Activated T-helper 2 cell treated with anti-CD3 and anti-CD28 coated beads, Interferon-gamma antibody, Interleukin-2, Interleukin-4, amounts not matched to agents 10 μg/mL and 5 μg/mL and 100 μg/mL, durations not matched to agents 14 hours and 24 hours and 36 hours (primary cell): Measurements from ENCODE around the gene ADIPOR2. TPM values are rescaled to one million over a fixed set of nuclear protein-coding genes. Genes with fewer than 3 reads are reported as not detected.

Source experiments
- DNase-seq: peaks from one replicate; pipeline ENCODE4 v3.0.0; 2021; ENCODE audit warnings: low spot score
- H3K27ac Mint-ChIP-seq: one replicate; pipeline ENCODE4 v1.8.0; 2021; ENCODE audit warnings: mixed read lengths
- H3K27me3 Mint-ChIP-seq: one replicate; pipeline ENCODE4 v1.8.0; 2021; ENCODE audit warnings: low read depth, mixed read lengths
- H3K36me3 Mint-ChIP-seq: one replicate; pipeline ENCODE4 v1.8.0; 2021; ENCODE audit warnings: low read depth, mixed read lengths
- H3K4me1 Mint-ChIP-seq: one replicate; pipeline ENCODE4 v1.8.0; 2021; ENCODE audit warnings: low read depth, mixed read lengths
- H3K4me3 Mint-ChIP-seq: one replicate; pipeline ENCODE4 v1.8.0; 2021; ENCODE audit warnings: low read depth, mild to moderate bottlenecking, moderate library complexity, mixed read lengths
- H3K9me3 Mint-ChIP-seq: one replicate; pipeline ENCODE4 v1.8.0; 2021; ENCODE audit warnings: mixed read lengths
- intact Hi-C: fragments of 100-400 bp; cut with micrococcal nuclease; formaldehyde crosslinking; loops from one replicate; pipeline ENCODE4 v1.15.1; 2023
- total RNA-seq: library from RNA; stranded (reverse); gene quantifications from 2 replicates; pipeline ENCODE4 v1.2.3, GENCODE V29; 2022

The ADIPOR2 gene
- total RNA-seq, 1 donor from 2014 or later: 81.0 TPM

GRCh38 chr12:1797011-1797901 is 106.4 kb downstream of the ADIPOR2 start:
- H3K27me3 Mint-ChIP-seq: no peaks in the 10 kb centered on the region
- intact Hi-C loops: loop anchor here (2.0 kb wide), 2 partner anchors 196 to 238 kb away; no protein-coding TSS in a partner anchor
- H3K4me3 Mint-ChIP-seq: peak overlapping the region; percentile 79
- peak; percentile 47 for DNase-seq
- H3K36me3 Mint-ChIP-seq: no peaks in the 10 kb centered on the region
- H3K4me1 Mint-ChIP-seq: peaks cover 5% of the 10 kb centered on the region
- H3K27ac Mint-ChIP-seq: peak overlapping the region; percentile 71
- no peaks in the 10 kb centered on the region for H3K9me3 Mint-ChIP-seq

GRCh38 chr12:1797991-1798640 is 107.2 kb downstream of the ADIPOR2 start:
- Mint-ChIP-seq H3K4me3 (peak overlapping the region; percentile 79), H3K4me1 (peaks cover 5% of the 10 kb centered on the region), H3K27me3 (no peaks in the 10 kb centered on the region), H3K9me3 (no peaks in the 10 kb centered on the region), H3K36me3 (no peaks in the 10 kb centered on the region), H3K27ac (no peak overlapping the region)
- DNase-seq: peak; percentile 8
- intact Hi-C loops: loop anchor here (2.0 kb wide), 2 partner anchors 195 to 237 kb away; no protein-coding TSS in a partner anchor

GRCh38 chr12:1798641-1799020 is 107.8 kb downstream of the ADIPOR2 start:
- no peaks in the 10 kb centered on the region for H3K27me3 Mint-ChIP-seq
- H3K9me3 Mint-ChIP-seq: no peaks in the 10 kb centered on the region
- DNase-seq: peak; percentile 7
- H3K36me3 Mint-ChIP-seq: no peaks in the 10 kb centered on the region
- H3K27ac Mint-ChIP-seq: peak overlapping the region; percentile 55
- peaks cover 5% of the 10 kb centered on the region for H3K4me1 Mint-ChIP-seq
- intact Hi-C loops: no loop called here
- H3K4me3 Mint-ChIP-seq: no peak overlapping the region

GRCh38 chr12:1799051-1799881 is 108.4 kb downstream of the ADIPOR2 start:
- no peaks in the 10 kb centered on the region for H3K36me3 Mint-ChIP-seq
- peaks cover 5% of the 10 kb centered on the region for H3K4me1 Mint-ChIP-seq
- peaks cover 1% of the 10 kb centered on the region for H3K9me3 Mint-ChIP-seq
- intact Hi-C loops: no loop called here
- H3K27me3 Mint-ChIP-seq: no peaks in the 10 kb centered on the region
- no peak overlapping the region for H3K4me3 Mint-ChIP-seq
- DNase-seq: no peak
- no peak overlapping the region for H3K27ac Mint-ChIP-seq

GRCh38 chr12:1799882-1800400 is 109.1 kb downstream of the ADIPOR2 start:
- DNase-seq: no peak
- Mint-ChIP-seq H3K27me3 (no peaks in the 10 kb centered on the region), H3K9me3 (peaks cover 5% of the 10 kb centered on the region), H3K4me3 (no peak overlapping the region), H3K27ac (no peak overlapping the region), H3K4me1 (peaks cover 11% of the 10 kb centered on the region), H3K36me3 (no peaks in the 10 kb centered on the region)
- intact Hi-C loops: no loop called here

- no peak for DNase-seq
- Mint-ChIP-seq H3K4me3 (no peak overlapping the region), H3K9me3 (peaks cover 5% of the 10 kb centered on the region), H3K4me1 (peaks cover 8% of the 10 kb centered on the region), H3K27ac (no peak overlapping the region), H3K36me3 (no peaks in the 10 kb centered on the region), H3K27me3 (no peaks in the 10 kb centered on the region)
- intact Hi-C loops: no loop called here
Observed at GRCh38 chr12:1800401-1801302, 109.8 kb downstream of the ADIPOR2 start.

- Mint-ChIP-seq H3K36me3 (no peaks in the 10 kb centered on the region), H3K9me3 (peaks cover 5% of the 10 kb centered on the region), H3K4me1 (peaks cover 6% of the 10 kb centered on the region), H3K27ac (no peak overlapping the region), H3K4me3 (no peak overlapping the region), H3K27me3 (no peaks in the 10 kb centered on the region)
- no peak for DNase-seq
- intact Hi-C loops: no loop called here
Observed at GRCh38 chr12:1801303-1801975, 110.6 kb downstream of the ADIPOR2 start.

- Mint-ChIP-seq H3K9me3 (peaks cover 5% of the 10 kb centered on the region), H3K4me3 (no peak overlapping the region), H3K27ac (no peak overlapping the region), H3K4me1 (peaks cover 6% of the 10 kb centered on the region), H3K36me3 (no peaks in the 10 kb centered on the region), H3K27me3 (no peaks in the 10 kb centered on the region)
- intact Hi-C loops: loop anchor here (1.0 kb wide), 1 partner anchor 7 kb away; no protein-coding TSS in a partner anchor
- DNase-seq: no peak
Observed at GRCh38 chr12:1803736-1804135, 112.9 kb downstream of the ADIPOR2 start.

- Mint-ChIP-seq H3K27me3 (no peaks in the 10 kb centered on the region), H3K9me3 (peaks cover 5% of the 10 kb centered on the region), H3K4me3 (no peak overlapping the region), H3K4me1 (peaks cover 6% of the 10 kb centered on the region), H3K27ac (peak overlapping the region; percentile 76), H3K36me3 (no peaks in the 10 kb centered on the region)
- intact Hi-C loops: loop anchor here (1.0 kb wide), 1 partner anchor 8 kb away; no protein-coding TSS in a partner anchor
- peak; percentile 78 for DNase-seq
Observed at GRCh38 chr12:1804545-1805332, 113.9 kb downstream of the ADIPOR2 start.

GRCh38 chr12:1805441-1806081 is 114.7 kb downstream of the ADIPOR2 start:
- peaks cover 10% of the 10 kb centered on the region for H3K4me1 Mint-ChIP-seq
- intact Hi-C loops: no loop called here
- no peak overlapping the region for H3K4me3 Mint-ChIP-seq
- no peak for DNase-seq
- H3K27me3 Mint-ChIP-seq: peaks cover 3% of the 10 kb centered on the region
- peak overlapping the region; percentile 38 for H3K27ac Mint-ChIP-seq
- H3K9me3 Mint-ChIP-seq: peaks cover 5% of the 10 kb centered on the region
- no peaks in the 10 kb centered on the region for H3K36me3 Mint-ChIP-seq
